ENCODE results near the gene SGSM2.

Gene SGSM2

GRCh38 chr17:2369551-2370210, 32.4 kb downstream of the SGSM2 start:
- DNase-seq = no peak

- no peak for DNase-seq
These were observed 32.9 kb downstream of the SGSM2 start for GRCh38 chr17:2370211-2370589.

GRCh38 chr17:2371183-2372130, 34.2 kb downstream of the SGSM2 start:
- no peak for DNase-seq

- DNase-seq = no peak
These were observed 34.9 kb downstream of the SGSM2 start for GRCh38 chr17:2372180-2372579.

GRCh38 chr17:2372681-2373080, 35.4 kb downstream of the SGSM2 start:
- no peak for DNase-seq

- no peak for DNase-seq
These were observed 35.9 kb downstream of the SGSM2 start for GRCh38 chr17:2373179-2373578.

- DNase-seq = no peak
These were observed 37.4 kb downstream of the SGSM2 start for GRCh38 chr17:2374549-2375285.

- DNase-seq = no peak
These were observed 38.1 kb downstream of the SGSM2 start for GRCh38 chr17:2375406-2375805.

GRCh38 chr17:2376107-2376506, 38.8 kb downstream of the SGSM2 start:
- DNase-seq = no peak

- no peak for DNase-seq
These were observed 40.4 kb downstream of the SGSM2 start for GRCh38 chr17:2377659-2378058.

- DNase-seq = no peak
These were observed 41.6 kb downstream of the SGSM2 start for GRCh38 chr17:2378905-2379304.

GRCh38 chr17:2379489-2380225, 42.4 kb downstream of the SGSM2 start:
- no peak for DNase-seq

GRCh38 chr17:2380226-2380922, 43.1 kb downstream of the SGSM2 start:
- no peak for DNase-seq

GRCh38 chr17:2380950-2381649, 43.8 kb downstream of the SGSM2 start:
- no peak for DNase-seq

- DNase-seq = no peak
These were observed 46.4 kb downstream of the SGSM2 start for GRCh38 chr17:2383628-2384167.

- DNase-seq = no peak
These were observed 47.3 kb downstream of the SGSM2 start for GRCh38 chr17:2384439-2385127.

GRCh38 chr17:2385240-2386210, 48.2 kb downstream of the SGSM2 start:
- no peak for DNase-seq

- no peak for DNase-seq
These were observed 49.2 kb downstream of the SGSM2 start for GRCh38 chr17:2386400-2387085.
